ENCODE data around the gene EEF1AKMT3. TPM values are rescaled to one million over a fixed set of nuclear protein-coding genes. Genes with fewer than 3 reads are reported as not detected.
A peak's percentile ranks its signal among the peaks of the same experiment; 100 is the strongest.
"Not testable (repeated sequence)": the region's sequence is repeated elsewhere in the genome, so short reads cannot be mapped to it uniquely, and the experiment has no call there.

Gene EEF1AKMT3
- total RNA-seq, 1 donor from 2014 or later, result 6.0 TPM

- TF ChIP-seq, protein P1, sequence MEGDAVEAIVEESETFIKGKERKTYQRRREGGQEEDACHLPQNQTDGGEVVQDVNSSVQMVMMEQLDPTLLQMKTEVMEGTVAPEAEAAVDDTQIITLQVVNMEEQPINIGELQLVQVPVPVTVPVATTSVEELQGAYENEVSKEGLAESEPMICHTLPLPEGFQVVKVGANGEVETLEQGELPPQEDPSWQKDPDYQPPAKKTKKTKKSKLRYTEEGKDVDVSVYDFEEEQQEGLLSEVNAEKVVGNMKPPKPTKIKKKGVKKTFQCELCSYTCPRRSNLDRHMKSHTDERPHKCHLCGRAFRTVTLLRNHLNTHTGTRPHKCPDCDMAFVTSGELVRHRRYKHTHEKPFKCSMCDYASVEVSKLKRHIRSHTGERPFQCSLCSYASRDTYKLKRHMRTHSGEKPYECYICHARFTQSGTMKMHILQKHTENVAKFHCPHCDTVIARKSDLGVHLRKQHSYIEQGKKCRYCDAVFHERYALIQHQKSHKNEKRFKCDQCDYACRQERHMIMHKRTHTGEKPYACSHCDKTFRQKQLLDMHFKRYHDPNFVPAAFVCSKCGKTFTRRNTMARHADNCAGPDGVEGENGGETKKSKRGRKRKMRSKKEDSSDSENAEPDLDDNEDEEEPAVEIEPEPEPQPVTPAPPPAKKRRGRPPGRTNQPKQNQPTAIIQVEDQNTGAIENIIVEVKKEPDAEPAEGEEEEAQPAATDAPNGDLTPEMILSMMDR (conservative IDR thresholded peaks at IDR 0.05), result no peak
- H3K4me1 Mint-ChIP-seq (ENCODE audit: unreplicated experiment), result peaks cover 24% of the 10 kb centered on the region
- H3K9me3 Mint-ChIP-seq, result no peaks in the 10 kb centered on the region
- no peak overlapping the region for H3K4me3 Mint-ChIP-seq
- DNase-seq (ENCODE audit: extremely low spot score, unreplicated experiment), result no peak
- H3K36me3 Mint-ChIP-seq, result peaks cover 22% of the 10 kb centered on the region
- H3K27me3 Mint-ChIP-seq, result peaks cover 56% of the 10 kb centered on the region
- no peak overlapping the region for H3K27ac Mint-ChIP-seq
Observed at GRCh38 chr12:57767876-57768275, 4.5 kb upstream of the EEF1AKMT3 start.

DNA sequence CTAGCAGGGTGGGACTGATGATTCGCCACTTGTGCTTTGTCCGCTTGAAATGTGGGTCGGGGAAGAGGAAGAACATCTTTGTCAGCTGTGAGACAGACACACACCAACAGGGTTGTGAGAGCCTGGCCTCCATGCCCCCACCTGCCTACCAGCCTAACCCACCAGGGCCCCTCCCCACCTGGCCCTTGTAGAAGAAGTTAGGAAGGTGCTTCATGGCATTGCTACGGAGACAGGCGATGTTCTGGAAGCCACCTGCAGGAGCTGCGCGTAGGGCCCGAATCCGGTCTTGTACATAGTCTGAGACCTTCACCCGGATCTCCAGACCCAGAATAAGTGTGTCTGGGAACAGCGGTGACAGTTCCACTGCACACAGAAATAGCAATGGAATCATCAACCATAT is 2.8 kb upstream of the EEF1AKMT3 start:
- peak overlapping the region; percentile 71 for H3K4me3 Mint-ChIP-seq
- H3K27ac Mint-ChIP-seq, result peak overlapping the region; percentile 19
- TF ChIP-seq, protein P1 (conservative IDR thresholded peaks at IDR 0.05), result no peak
- no peaks in the 10 kb centered on the region for H3K9me3 Mint-ChIP-seq
- H3K4me1 Mint-ChIP-seq (ENCODE audit: unreplicated experiment), result peaks cover 26% of the 10 kb centered on the region
- peaks cover 19% of the 10 kb centered on the region for H3K36me3 Mint-ChIP-seq
- DNase-seq (ENCODE audit: extremely low spot score, unreplicated experiment), result no peak
- peaks cover 39% of the 10 kb centered on the region for H3K27me3 Mint-ChIP-seq

DNA sequence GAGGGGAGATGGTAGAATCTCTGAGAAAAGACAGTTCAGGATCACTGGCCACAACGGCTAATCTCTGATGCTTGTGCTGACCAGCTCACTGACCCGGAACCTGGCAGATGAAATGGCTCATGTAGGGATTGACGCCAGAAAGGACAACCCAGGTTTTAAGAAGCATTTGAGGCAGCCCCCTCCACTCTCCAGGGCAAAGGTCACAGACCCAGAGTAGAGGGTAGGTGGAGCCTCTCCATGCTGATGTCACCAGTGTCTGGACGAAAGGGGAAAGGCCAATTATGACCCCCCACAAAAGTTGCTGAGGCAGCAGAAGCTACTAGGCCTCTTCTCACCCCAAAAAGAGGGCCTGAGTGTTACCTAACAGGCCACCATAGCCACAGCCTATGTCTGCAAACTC is 1.7 kb upstream of the EEF1AKMT3 start:
- Mint-ChIP-seq H3K4me3 (peak overlapping the region; percentile 99), H3K4me1 (ENCODE audit: unreplicated experiment) (peaks cover 26% of the 10 kb centered on the region), H3K36me3 (peaks cover 19% of the 10 kb centered on the region), H3K9me3 (no peaks in the 10 kb centered on the region), H3K27me3 (peaks cover 28% of the 10 kb centered on the region), H3K27ac (no peak overlapping the region)
- TF ChIP-seq, protein P1 (conservative IDR thresholded peaks at IDR 0.05), result no peak
- DNase-seq (ENCODE audit: extremely low spot score, unreplicated experiment), result no peak

DNA sequence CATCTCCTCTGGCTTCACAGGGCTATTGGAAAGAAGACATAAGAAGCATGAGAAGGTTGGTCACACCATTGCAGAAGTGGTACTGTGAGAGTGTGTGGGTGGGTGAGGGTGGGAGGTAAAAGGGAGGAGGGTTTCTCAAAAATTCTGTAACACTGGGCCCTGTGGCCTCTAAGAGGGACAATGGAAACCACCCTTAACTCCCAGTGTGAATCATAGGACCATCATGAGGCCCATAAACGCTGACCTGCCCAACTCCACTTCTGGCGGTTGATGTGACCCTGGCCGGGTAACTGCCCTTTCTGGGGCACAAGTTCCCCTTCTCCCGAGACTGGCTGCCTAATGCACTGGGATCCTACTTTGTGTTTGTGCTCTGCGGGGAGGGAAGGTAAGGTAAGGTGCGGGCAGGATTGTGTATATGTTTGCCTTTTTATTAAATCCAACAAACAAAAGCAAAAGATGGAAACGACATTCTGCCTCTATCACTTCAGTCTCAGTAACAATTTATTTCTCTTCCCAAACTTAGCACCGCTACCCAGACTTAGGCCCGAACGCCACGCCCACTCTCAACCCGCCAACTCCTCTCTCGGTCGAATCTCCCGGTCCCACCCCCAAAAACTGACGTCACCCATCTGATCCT is 1.1 kb upstream of the EEF1AKMT3 start:
- DNase-seq (ENCODE audit: extremely low spot score, unreplicated experiment), result no peak
- no peaks in the 10 kb centered on the region for H3K9me3 Mint-ChIP-seq
- peaks cover 19% of the 10 kb centered on the region for H3K36me3 Mint-ChIP-seq
- H3K4me3 Mint-ChIP-seq, result peak overlapping the region; percentile 99
- TF ChIP-seq, protein P1 (conservative IDR thresholded peaks at IDR 0.05), result no peak
- H3K4me1 Mint-ChIP-seq (ENCODE audit: unreplicated experiment), result peaks cover 24% of the 10 kb centered on the region
- H3K27me3 Mint-ChIP-seq, result peaks cover 22% of the 10 kb centered on the region
- H3K27ac Mint-ChIP-seq, result peak overlapping the region; percentile 99

- peak within 1 kb of the TSS; percentile 99 for H3K27ac Mint-ChIP-seq
- H3K36me3 Mint-ChIP-seq, result peaks cover 19% of the 10 kb centered on the region
- H3K9me3 Mint-ChIP-seq, result no peaks in the 10 kb centered on the region
- H3K4me3 Mint-ChIP-seq, result peak within 1 kb of the TSS; percentile 99
- H3K4me1 Mint-ChIP-seq (ENCODE audit: unreplicated experiment), result peaks cover 21% of the 10 kb centered on the region
- peak; percentile 93 for DNase-seq (ENCODE audit: extremely low spot score, unreplicated experiment)
- peaks cover 16% of the 10 kb centered on the region for H3K27me3 Mint-ChIP-seq
- TF ChIP-seq, protein P1 (conservative IDR thresholded peaks at IDR 0.05), result no peak
Observed at GRCh38 chr12:57771873-57772428, 463 bp upstream of the EEF1AKMT3 start, which contains the start of gene METTL1. Gene METTL1 (minus strand): TSS chr12:57772105. CDS start chr12:57772083, 22 bp downstream.

- H3K9me3 Mint-ChIP-seq; DNase-seq (ENCODE audit: extremely low spot score, unreplicated experiment); H3K27me3 Mint-ChIP-seq; H3K27ac Mint-ChIP-seq: not testable (repeated sequence)
- Mint-ChIP-seq H3K36me3 (peaks cover 11% of the 10 kb centered on the region), H3K4me1 (ENCODE audit: unreplicated experiment) (peaks cover 21% of the 10 kb centered on the region), H3K4me3 (peak overlapping the region; percentile 35)
Observed at GRCh38 chr12:57774634-57775033, 2.2 kb downstream of the EEF1AKMT3 start.
